Measurements from ENCODE around the gene FNDC3A.

Gene FNDC3A

GRCh38 chr13:48975856-48976575 is at the start of gene FNDC3A:
Gene FNDC3A (plus strand): TSS chr13:48975912. CDS start chr13:49006191, 30,279 bp downstream.
- DNase-seq: peak; percentile 86

GRCh38 chr13:48928757-48929430 is 46.8 kb upstream of the FNDC3A start:
- no peak for DNase-seq

- no peak for DNase-seq
Measured at GRCh38 chr13:48930918-48931317, 44.8 kb upstream of the FNDC3A start.

- DNase-seq: no peak
Measured at GRCh38 chr13:48938308-48938943, 37.3 kb upstream of the FNDC3A start.

- no peak for DNase-seq
Measured at GRCh38 chr13:48939728-48940127, 36.0 kb upstream of the FNDC3A start.

- DNase-seq: no peak
Measured at GRCh38 chr13:48942131-48942530, 33.6 kb upstream of the FNDC3A start.

GRCh38 chr13:48944221-48944620 is 31.5 kb upstream of the FNDC3A start:
- no peak for DNase-seq

- DNase-seq: no peak
Measured at GRCh38 chr13:48945626-48946025, 30.1 kb upstream of the FNDC3A start.

- no peak for DNase-seq
Measured at GRCh38 chr13:48946163-48946562, 29.5 kb upstream of the FNDC3A start.

- DNase-seq: no peak
Measured at GRCh38 chr13:48949566-48950500, 25.9 kb upstream of the FNDC3A start.

- DNase-seq: no peak
Measured at GRCh38 chr13:48950501-48950875, 25.2 kb upstream of the FNDC3A start.

GRCh38 chr13:48954081-48954480 is 21.6 kb upstream of the FNDC3A start:
- no peak for DNase-seq

GRCh38 chr13:48955536-48955935 is 20.2 kb upstream of the FNDC3A start:
- no peak for DNase-seq

GRCh38 chr13:48961379-48961778 is 14.3 kb upstream of the FNDC3A start:
- DNase-seq: no peak

GRCh38 chr13:48962281-48962680 is 13.4 kb upstream of the FNDC3A start:
- DNase-seq: no peak

GRCh38 chr13:48965736-48966135 is 10.0 kb upstream of the FNDC3A start:
- no peak for DNase-seq

- no peak for DNase-seq
Measured at GRCh38 chr13:48969685-48970084, 6.0 kb upstream of the FNDC3A start.

GRCh38 chr13:48973845-48974431 is 1.8 kb upstream of the FNDC3A start:
- DNase-seq: no peak

GRCh38 chr13:48975101-48975855 is 434 bp upstream of the FNDC3A start:
- peak; percentile 62 for DNase-seq

GRCh38 chr13:48976576-48977285 is 1.0 kb downstream of the FNDC3A start:
- DNase-seq: peak; percentile 89

- no peak for DNase-seq
Measured at GRCh38 chr13:48977286-48977625, 1.5 kb downstream of the FNDC3A start.

Data from CD4-positive, alpha-beta T cell treated with Interleukin-6 for 4 hours (primary cell).